ENCODE measurements around the gene ITGB1.

ITGB1 gene

GRCh38 chr10:32889631-32890212, 68.3 kb downstream of the ITGB1 start:
- no peak for DNase-seq (ENCODE audit: low spot score)

GRCh38 chr10:32888161-32888927, 69.7 kb downstream of the ITGB1 start:
- no peak for DNase-seq (ENCODE audit: low spot score)

DNA sequence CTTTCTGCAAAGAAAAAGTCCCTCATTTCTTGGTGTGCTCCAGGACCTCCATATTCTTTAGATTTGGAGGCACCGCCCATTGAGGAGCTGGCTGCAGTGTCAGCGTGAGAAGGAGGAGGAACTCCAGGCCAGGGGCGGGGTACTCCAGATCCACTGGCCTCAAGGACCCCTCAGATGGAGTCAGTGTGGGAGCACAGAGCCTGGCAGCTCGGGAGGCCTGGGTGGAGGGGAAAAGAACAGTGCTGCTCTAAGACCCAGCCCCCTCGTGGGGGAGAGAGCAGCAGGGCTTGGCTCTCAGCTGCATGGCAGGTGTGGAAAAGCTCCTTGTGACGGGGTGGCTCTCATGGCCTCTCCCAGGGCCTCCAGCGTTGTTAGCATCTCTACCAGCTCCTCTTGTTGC, 70.5 kb downstream of the ITGB1 start:
- peak; percentile 29 for DNase-seq (ENCODE audit: low spot score)

DNA sequence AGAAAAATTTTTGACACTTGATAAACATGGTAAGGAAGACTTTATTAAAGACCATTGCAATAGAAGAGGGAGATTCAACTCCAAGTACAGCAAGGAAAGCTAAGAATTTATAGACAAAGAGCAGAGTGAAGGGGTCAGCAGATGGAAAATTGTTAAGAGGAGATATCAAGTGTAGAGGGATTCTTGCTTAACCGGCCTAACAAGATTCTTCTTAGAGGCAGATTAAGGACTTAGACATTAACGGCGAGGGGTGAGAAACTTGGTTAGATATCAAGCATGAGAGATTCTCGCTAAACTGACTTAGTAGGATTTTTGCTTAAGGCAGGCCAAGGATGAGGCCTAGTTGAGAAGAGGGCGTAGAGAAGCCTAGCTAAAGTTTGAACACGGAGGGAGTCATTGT, 76.0 kb downstream of the ITGB1 start:
- DNase-seq (ENCODE audit: low spot score), result no peak

GRCh38 chr10:32878646-32879045, 79.4 kb downstream of the ITGB1 start:
- DNase-seq (ENCODE audit: low spot score), result no peak

DNA sequence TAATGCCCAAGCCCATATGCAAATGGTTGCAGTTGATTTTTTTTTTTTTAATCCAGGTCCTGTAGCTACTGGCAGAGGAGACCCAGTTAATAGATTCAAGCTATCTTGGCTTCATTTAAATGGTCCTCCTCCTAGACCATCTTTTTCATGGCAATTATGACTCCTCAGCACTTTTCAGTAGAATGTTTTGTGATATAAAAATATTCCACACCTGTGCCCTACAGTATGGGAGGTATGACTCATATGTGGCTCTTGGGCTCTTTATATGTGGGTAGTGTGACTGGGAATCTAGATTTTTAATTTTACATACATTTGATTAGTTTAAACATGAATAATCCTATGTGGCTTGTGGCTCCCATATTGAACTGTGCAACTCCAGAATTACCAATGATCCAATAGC, 80.1 kb downstream of the ITGB1 start:
- no peak for DNase-seq (ENCODE audit: low spot score)

- no peak for DNase-seq (ENCODE audit: low spot score)
Observed at GRCh38 chr10:32865170-32865569, 92.9 kb downstream of the ITGB1 start.

GRCh38 chr10:32854435-32854834, 103.6 kb downstream of the ITGB1 start:
- no peak for DNase-seq (ENCODE audit: low spot score)

DNA sequence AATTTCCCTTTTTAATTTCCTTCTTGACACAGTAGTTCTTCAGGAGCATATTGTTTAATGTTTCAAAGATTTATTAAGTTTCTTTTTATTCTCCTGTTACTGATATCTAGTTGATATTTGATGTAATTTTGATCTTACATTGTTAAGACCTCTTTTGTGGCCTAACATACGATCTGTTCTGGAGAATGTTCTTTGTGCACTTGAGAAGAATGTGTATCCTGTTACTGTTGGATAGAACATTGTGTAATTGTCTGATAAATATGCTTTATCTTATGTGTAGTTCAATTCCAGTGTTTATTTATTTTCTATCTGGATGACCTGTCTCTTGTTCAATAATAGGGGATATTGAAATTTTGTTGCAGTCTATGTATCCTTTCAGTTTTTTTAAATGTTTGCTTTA, 106.7 kb downstream of the ITGB1 start:
- no peak for DNase-seq (ENCODE audit: low spot score)
